ENCODE measurements around the gene NR3C1.

Gene NR3C1

DNA sequence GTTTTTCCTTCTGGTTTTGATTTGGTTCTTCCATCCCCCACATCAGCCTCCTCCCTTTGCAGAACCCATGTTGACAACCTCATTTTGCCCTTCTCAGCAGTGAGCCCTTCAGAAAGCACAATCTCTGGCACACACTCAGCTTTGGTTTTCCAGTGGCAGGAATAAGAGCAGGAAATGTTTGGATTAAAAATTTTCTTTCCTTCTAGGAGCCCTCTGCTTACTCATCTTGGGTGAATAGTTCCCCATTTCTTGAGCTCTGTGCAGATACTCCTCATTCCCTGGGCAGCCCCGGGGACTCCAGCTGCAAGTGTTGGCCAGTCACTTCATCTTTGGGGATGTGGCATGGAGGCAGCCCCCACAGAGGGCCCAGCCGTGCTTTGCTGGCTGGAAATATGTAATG, 170.5 kb downstream of the NR3C1 start:
- no peak for DNase-seq (ENCODE audit: low spot score)

DNA sequence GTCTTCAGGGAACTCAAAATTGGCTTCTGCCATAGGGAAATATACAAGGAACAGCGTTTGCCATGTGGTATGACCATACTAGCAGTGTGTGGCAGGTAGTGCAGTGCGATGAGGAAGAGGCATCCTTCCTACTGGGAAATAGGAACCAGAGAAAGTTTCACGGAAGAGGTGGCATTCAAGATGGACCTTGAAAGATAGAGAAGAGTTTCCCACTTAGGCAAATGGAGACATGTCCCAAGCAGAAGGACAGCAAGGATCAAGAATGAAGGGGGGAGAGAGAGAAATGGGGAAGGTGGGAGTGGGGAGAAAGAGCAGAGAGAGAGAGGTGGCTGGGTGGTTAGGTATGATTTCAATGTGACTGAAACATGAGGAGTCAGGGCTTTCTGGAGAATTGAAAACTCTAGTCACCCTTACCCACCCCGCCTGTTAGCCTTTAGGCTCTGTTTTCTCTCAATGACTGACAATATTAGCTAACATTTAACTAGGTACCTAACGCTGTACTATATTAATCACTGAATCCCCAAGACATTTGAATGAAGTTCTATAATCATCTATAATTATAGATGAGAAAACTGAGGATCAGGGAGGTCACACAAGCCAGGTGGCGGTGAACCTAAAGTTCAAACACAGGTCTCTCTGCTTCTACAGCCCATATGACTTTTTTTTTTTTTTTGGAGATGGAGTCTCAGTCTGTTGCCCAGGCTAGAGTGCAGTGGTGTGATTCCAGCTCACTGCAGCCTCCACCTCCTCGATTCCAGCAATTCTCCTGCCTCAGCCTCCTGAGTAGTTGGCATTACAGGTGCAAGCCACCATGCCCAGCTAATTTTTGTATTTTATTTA, 171.3 kb downstream of the NR3C1 start:
- no peak for DNase-seq (ENCODE audit: low spot score)

- no peak for DNase-seq (ENCODE audit: low spot score)
Measured at GRCh38 chr5:143231416-143231815, 172.1 kb downstream of the NR3C1 start.

DNA sequence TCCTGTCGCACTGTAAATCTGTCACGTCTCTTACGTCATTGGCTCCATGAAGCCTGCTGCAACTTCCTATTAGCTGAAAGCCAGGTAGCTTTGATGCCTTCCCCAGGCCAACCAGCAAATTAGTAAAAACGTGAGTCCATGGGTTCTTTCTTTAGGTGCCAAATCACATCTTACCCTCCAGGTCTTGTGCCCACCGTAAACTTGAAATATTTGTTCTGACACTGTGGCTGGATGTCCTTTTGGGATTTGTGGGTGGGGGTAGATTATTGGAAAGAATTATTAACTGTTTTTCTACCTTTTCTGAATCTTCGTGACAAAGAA, 172.8 kb downstream of the NR3C1 start:
- DNase-seq (ENCODE audit: low spot score), result no peak

- DNase-seq (ENCODE audit: low spot score), result peak; percentile 66
Measured at GRCh38 chr5:143229896-143230675, 173.4 kb downstream of the NR3C1 start.

- no peak for DNase-seq (ENCODE audit: low spot score)
Measured at GRCh38 chr5:143229426-143229895, 174.0 kb downstream of the NR3C1 start.

DNA sequence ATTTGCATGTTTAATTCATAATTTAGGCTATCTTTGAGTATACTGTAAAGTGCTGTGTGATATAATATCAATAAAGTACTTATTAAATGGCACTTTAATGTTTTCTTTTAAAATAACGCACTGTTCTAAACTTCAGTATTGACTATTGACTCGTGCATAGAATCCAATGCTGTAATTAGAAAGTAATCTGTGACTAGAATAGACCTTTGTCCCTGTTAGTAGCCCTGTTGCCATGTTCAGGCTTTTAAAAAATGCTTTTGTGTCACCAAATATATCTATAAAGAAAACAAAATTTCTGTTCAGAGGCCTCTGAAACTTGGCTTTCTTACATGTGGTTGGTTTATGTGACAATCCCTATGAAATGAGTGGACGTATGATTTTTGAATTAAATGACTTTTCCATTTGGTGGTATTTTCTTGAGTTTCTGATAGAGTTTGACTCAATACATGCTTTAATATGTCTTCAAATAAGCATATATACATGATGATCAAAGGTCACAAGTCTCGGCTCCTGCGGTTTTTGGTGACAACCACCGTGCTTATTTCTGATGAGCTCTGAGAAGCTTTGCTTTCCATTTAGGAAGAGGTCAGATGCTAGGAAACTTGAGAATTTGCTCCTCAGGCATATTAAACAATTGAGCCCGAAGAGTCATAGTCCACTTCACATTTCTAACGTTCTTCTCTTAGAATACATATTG, 174.7 kb downstream of the NR3C1 start:
- DNase-seq (ENCODE audit: low spot score), result no peak
